Activated T-helper 1 cell treated with anti-CD3 and anti-CD28 coated beads, Interleukin-12 subunit alpha, Interleukin-12 subunit beta, Interleukin-2, Interleukin-4 antibody, amounts not matched to agents 30 ng/mL and 10 ng/mL and 1 ng/mL, durations not matched to agents 14 hours and 24 hours and 36 hours (primary cell): ENCODE data around the gene GCH1. TPM values are rescaled to one million over a fixed set of nuclear protein-coding genes. Genes with fewer than 3 reads are reported as not detected.
A peak's percentile ranks its signal among the peaks of the same experiment; 100 is the strongest.
"Not testable (repeated sequence)": the region's sequence is repeated elsewhere in the genome, so short reads cannot be mapped to it uniquely, and the experiment has no call there.

ENCODE experiments used
- DNase-seq: peaks from one replicate; pipeline ENCODE4 v3.0.0; 2021; ENCODE audit warnings: low spot score
- H3K27ac Mint-ChIP-seq: one replicate; pipeline ENCODE4 v1.8.0; 2021; ENCODE audit warnings: mild to moderate bottlenecking, mixed read lengths
- H3K27me3 Mint-ChIP-seq: one replicate; pipeline ENCODE4 v1.8.0; 2022; ENCODE audit warnings: mild to moderate bottlenecking, moderate library complexity, mixed read lengths; ENCODE audit not compliant: insufficient read depth
- H3K36me3 Mint-ChIP-seq: one replicate; pipeline ENCODE4 v1.8.0; 2021; ENCODE audit warnings: low read depth, mixed read lengths
- H3K4me1 Mint-ChIP-seq: one replicate; pipeline ENCODE4 v1.8.0; 2021; ENCODE audit warnings: low read depth, mixed read lengths
- H3K4me3 Mint-ChIP-seq: one replicate; pipeline ENCODE4 v1.8.0; 2021; ENCODE audit warnings: mild to moderate bottlenecking, moderate library complexity, mixed read lengths
- H3K9me3 Mint-ChIP-seq: one replicate; pipeline ENCODE4 v1.8.0; 2021; ENCODE audit warnings: mixed read lengths
- intact Hi-C: fragments of 100-400 bp; cut with micrococcal nuclease; formaldehyde crosslinking; loops from one replicate; pipeline ENCODE4 v1.15.1; 2024
- total RNA-seq: library from RNA; stranded (reverse); gene quantifications from 2 replicates; pipeline ENCODE4 v1.2.3, GENCODE V29; 2022

The GCH1 gene
- total RNA-seq, 1 donor from 2014 or later = 61.4 TPM

DNA sequence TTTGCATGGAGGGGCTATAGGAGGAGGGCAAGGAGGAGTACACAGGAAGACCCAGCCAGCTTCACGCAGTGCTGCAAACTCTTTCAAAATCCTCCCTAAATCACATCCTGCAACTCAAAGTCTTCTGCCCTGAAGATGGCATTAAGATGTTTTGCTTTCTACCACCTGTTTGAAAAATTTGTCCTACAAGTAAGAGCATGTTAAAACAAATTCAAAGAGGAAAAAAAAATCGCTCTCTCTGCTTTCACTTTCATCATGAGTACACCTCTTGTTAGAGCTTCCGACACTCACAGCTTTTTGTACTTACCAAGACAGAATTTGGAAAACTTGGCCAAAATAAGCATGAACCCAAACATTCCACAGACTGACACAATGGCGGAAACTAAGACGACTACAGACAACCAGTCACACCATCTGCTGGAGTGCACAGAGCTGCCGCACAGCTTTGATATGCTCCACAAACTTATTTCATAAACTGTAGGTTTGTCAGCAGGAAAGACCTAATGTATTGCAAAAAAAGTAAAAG lies 21.3 kb downstream of the GCH1 start:
- intact Hi-C loops = loop anchor here (1.0 to 2.0 kb wide), 3 partner anchors 12 to 146 kb away; partner anchors contain the start of genes GCH1, SOCS4 and WDHD1
- Mint-ChIP-seq H3K27ac (peak overlapping the region; percentile 94), H3K27me3 (no peaks in the 10 kb centered on the region), H3K4me1 (peaks cover 53% of the 10 kb centered on the region), H3K36me3 (peaks cover 20% of the 10 kb centered on the region), H3K9me3 (no peaks in the 10 kb centered on the region), H3K4me3 (peak overlapping the region; percentile 86)
- peak; percentile 30 for DNase-seq

DNA sequence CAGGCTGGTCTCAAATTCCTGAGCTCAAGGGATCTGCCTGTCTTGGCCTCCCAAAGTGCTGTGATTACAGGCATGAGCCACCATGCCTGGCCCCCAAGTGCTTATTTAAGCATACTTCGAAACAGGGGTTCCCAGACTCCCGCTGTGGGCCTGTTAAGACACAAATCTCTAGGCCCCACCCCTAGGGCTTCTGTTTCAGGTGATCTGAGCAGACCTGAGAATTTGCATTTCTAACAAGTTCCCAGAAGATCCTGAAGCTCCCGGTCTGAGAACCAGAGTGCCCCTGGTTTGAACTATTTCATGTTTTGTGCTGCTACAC lies 25.0 kb downstream of the GCH1 start:
- Mint-ChIP-seq H3K36me3 (peaks cover 19% of the 10 kb centered on the region), H3K9me3 (no peaks in the 10 kb centered on the region), H3K4me1 (peaks cover 39% of the 10 kb centered on the region), H3K27ac (no peak overlapping the region), H3K27me3 (no peaks in the 10 kb centered on the region), H3K4me3 (no peak overlapping the region)
- intact Hi-C loops = no loop called here
- no peak for DNase-seq

DNA sequence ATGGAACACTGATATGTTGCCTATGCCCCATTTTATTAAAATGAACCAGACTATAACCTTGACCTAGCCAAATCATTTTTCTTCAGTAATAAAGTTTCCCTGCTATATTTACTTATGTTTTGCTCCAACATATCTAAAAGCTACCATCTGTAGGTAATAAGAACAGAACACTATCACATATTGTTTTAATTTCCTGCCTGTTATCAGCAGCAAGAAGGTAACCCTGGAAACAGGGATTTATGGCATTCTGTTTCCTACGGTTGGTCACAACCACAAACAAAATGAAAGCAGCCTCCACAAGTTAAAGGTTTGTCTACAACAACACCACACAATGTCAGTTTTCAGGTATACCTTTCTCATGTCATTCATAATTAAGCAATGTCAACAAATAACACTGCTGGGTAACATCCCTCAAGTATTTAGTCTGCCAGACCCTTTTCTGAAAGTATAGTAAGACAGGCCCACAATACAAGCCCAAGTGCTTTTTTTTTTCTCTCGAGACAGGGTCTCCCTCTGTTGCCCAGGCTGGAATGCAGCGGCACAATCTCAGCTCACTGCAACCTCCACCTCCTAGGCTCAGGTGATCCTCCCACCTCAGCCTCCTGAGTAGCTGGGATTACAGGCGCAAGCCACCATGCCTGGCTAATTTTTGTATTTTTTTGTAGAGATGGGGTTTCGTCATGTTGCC lies 25.5 kb downstream of the GCH1 start:
- intact Hi-C loops = no loop called here

DNA sequence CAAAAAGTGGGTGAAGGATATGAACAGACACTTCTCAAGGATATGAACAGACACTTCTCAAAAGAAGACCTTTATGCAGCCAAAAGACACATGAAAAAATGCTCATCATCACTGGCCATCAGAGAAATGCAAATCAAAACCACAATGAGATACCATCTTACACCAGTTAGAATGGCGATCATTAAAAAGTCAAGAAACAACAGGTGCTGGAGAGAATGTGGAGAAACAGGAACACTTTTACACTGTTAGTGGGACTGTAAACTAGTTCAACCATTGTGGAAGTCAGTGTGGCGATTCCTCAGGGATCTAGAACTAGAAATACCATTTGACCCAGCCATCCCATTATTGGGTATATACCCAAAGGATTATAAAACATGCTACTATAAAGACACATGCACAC lies 27.0 kb downstream of the GCH1 start:
- H3K4me3 Mint-ChIP-seq, intact Hi-C loops, DNase-seq, H3K9me3 Mint-ChIP-seq, H3K27me3 Mint-ChIP-seq, H3K27ac Mint-ChIP-seq: not testable (repeated sequence)
- peaks cover 15% of the 10 kb centered on the region for H3K36me3 Mint-ChIP-seq
- peaks cover 27% of the 10 kb centered on the region for H3K4me1 Mint-ChIP-seq

More for the DNA sequence above, 25.5 kb downstream of the GCH1 start:
- Mint-ChIP-seq H3K4me1 (peaks cover 34% of the 10 kb centered on the region), H3K36me3 (peaks cover 17% of the 10 kb centered on the region), H3K27me3 (no peaks in the 10 kb centered on the region), H3K4me3 (no peak overlapping the region), H3K9me3 (no peaks in the 10 kb centered on the region), H3K27ac (no peak overlapping the region)
- DNase-seq = no peak

DNA sequence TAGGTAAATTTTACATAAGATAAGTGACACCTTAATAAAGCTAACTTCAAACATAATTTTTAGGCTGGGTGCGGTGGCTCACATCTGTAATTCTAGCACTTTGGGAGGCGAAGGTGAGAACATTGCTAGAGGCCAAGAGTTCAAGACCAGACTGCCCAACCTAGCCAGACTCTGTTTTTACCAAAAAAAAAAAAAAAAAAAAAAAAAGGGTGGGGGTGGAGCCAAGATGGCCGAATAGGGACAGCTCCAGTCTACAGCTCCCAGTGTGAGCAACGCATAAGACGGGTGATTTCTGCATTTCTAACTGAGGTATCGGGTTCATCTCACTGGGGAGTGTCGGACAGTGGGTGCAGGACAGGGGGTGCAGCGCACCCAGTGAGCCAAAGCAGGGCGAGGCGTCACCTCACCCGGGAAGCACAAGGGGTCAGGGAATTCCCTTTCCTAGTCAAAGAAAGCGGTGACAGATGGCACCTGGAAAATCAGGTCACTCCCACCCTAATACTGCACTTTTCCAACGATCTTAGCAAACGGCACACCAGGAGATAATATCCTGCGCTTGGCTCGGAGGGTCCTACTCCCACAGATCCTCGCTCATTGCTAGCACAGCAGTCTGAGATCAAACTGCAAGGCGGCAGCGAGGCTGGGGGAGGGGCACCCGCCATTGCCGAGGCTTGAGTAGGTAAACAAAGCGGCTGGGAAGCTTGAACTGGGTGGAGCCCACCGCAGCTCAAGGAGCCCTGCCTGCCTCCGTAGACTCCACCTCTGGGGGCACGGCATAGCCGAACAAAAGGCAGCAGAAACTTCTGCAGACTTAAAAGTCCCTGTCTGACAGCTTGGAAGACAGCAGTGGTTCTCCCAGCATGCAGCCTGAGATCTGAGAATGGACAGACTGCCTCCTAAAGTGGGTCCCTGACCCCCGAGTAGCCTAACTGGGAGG lies 32.2 kb downstream of the GCH1 start:
- H3K36me3 Mint-ChIP-seq, H3K9me3 Mint-ChIP-seq, intact Hi-C loops, H3K27me3 Mint-ChIP-seq, DNase-seq, H3K27ac Mint-ChIP-seq: not testable (repeated sequence)
- Mint-ChIP-seq H3K4me3 (peak overlapping the region; percentile 34), H3K4me1 (peaks cover 25% of the 10 kb centered on the region)

DNA sequence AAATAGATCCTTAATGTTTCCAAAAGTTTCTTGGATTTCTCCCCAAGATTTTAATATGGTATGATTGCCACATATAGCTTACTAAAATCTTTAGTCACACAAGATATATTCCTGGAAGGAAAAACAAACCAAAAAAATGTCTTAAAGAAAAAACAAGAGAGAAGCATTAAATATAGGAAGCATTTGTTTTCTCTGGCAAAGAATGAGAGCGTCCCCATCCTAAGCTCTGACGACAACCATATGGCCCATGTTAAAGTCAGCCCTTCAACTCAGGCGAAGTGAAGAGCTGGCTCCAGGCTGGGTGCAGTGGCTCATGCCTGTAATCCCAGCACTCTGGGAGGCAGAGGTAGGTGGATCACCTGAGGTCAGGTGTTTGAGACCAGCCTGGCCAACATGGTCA lies 35.6 kb downstream of the GCH1 start:
- Mint-ChIP-seq H3K9me3 (no peaks in the 10 kb centered on the region), H3K36me3 (peaks cover 5% of the 10 kb centered on the region), H3K27me3 (no peaks in the 10 kb centered on the region), H3K4me3 (no peak overlapping the region), H3K27ac (no peak overlapping the region), H3K4me1 (peaks cover 23% of the 10 kb centered on the region)
- DNase-seq = no peak
- intact Hi-C loops = no loop called here

DNA sequence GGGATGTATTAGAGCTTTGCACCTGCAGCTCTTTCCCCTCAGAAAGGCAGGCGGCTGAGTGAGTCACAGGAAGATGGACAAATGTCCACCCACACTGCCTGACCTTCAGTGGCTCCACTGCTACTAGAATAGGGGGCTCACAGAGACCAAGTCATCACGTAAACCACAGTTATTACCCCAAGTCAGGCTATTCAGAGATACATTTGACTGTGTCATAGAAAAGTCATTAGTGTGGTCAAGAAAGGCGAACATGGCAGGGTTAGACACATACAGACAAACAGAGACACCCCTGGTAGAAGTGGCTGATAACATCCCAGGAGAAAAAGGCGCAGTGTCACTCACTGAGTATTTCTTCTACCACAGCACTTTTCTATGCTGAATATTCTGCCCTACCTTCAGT lies 36.0 kb downstream of the GCH1 start:
- peaks cover 5% of the 10 kb centered on the region for H3K36me3 Mint-ChIP-seq
- no peaks in the 10 kb centered on the region for H3K9me3 Mint-ChIP-seq
- H3K4me3 Mint-ChIP-seq = no peak overlapping the region
- peaks cover 23% of the 10 kb centered on the region for H3K4me1 Mint-ChIP-seq
- H3K27me3 Mint-ChIP-seq = no peaks in the 10 kb centered on the region
- intact Hi-C loops = no loop called here
- DNase-seq = no peak
- H3K27ac Mint-ChIP-seq = no peak overlapping the region

DNA sequence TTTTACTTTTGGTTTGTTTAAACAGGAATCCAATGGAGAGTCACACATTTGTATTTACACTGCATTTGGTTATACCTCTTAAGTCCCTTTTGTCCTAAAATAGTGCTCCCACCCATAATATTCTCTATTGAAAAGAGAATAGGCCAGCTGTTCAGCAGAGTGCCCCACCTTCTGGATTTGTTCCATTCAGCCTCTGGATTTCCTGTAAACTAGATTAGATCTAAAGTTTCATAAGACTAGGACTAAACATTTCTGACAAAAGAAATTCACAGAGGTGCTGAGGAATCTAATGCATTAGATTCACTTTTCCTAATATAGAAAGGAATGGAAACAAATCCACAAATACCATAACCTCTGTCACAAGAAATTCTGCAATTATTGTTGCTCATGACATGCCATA lies 38.1 kb downstream of the GCH1 start:
- Mint-ChIP-seq H3K27ac (no peak overlapping the region), H3K36me3 (peaks cover 5% of the 10 kb centered on the region), H3K4me3 (no peak overlapping the region), H3K9me3 (no peaks in the 10 kb centered on the region), H3K4me1 (peaks cover 15% of the 10 kb centered on the region), H3K27me3 (no peaks in the 10 kb centered on the region)
- no peak for DNase-seq
- intact Hi-C loops = no loop called here

DNA sequence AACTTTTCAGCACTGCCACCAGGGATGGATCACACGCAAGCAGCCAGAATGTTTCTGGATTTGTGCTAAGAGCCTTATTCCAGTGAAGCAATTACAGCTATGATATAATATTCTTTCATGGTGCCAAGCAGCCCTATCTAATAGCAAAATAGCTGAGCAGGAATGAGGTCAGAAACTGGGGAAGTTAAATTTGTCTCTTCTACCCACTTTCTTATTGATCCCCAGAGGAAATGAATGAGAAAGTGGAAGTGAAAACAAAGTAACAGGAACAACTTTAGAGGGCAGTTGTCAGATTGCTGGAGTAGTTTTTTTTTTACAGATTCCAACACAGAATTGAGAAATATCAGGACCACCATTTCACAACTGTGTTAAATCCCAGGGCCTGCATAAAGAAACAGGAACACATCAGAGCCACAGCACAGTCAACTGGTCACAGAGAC lies 44.8 kb downstream of the GCH1 start:
- no peak for DNase-seq
- Mint-ChIP-seq H3K27me3 (no peaks in the 10 kb centered on the region), H3K4me3 (no peak overlapping the region), H3K9me3 (no peaks in the 10 kb centered on the region), H3K4me1 (peaks cover 25% of the 10 kb centered on the region), H3K27ac (no peak overlapping the region), H3K36me3 (peaks cover 24% of the 10 kb centered on the region)
- intact Hi-C loops = no loop called here

DNA sequence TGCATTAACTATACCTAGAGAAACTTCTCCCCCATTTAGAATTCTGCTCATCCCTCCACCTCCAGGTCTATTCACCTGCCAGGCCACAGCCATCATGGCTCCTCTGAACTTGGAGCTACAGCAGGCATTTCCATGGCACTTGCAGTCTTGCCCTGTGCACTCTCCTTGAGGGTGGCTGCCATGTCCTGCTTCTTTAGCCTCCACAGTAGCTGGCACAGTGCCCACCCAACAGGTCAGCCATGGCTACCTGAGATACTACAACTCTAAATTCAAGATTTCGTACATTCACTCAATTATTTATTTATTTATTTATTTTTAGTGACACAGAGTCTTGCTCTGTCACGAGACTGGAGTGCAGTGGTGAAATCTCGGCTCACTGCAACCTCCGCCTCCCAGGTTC lies 46.5 kb downstream of the GCH1 start:
- H3K27ac Mint-ChIP-seq = no peak overlapping the region
- H3K36me3 Mint-ChIP-seq = peaks cover 28% of the 10 kb centered on the region
- no peaks in the 10 kb centered on the region for H3K9me3 Mint-ChIP-seq
- H3K4me3 Mint-ChIP-seq = no peak overlapping the region
- intact Hi-C loops = no loop called here
- H3K4me1 Mint-ChIP-seq = peaks cover 25% of the 10 kb centered on the region
- no peak for DNase-seq
- no peaks in the 10 kb centered on the region for H3K27me3 Mint-ChIP-seq

DNA sequence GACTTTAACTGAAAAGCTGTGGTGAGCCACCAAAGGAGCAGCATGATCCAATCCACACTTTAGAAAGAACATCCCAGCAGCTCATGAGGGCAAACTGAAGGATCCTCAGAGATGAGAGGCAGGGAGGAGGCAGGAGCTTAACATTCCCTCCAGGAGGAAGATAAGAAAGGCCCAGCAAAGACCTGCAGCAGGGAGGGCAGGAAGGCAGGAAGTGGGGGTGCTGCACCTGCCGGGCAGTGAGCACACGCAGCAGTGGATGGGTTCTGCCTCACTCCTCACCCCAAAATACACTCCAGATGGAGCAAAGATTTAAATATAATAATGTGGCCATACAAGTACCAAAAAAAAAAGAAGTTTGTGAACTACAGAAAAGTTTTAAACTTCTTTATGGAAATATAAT lies 48.4 kb downstream of the GCH1 start:
- DNase-seq = no peak
- Mint-ChIP-seq H3K27me3 (no peaks in the 10 kb centered on the region), H3K4me3 (no peak overlapping the region), H3K9me3 (no peaks in the 10 kb centered on the region), H3K27ac (no peak overlapping the region), H3K36me3 (peaks cover 31% of the 10 kb centered on the region), H3K4me1 (peaks cover 21% of the 10 kb centered on the region)
- intact Hi-C loops = no loop called here

DNA sequence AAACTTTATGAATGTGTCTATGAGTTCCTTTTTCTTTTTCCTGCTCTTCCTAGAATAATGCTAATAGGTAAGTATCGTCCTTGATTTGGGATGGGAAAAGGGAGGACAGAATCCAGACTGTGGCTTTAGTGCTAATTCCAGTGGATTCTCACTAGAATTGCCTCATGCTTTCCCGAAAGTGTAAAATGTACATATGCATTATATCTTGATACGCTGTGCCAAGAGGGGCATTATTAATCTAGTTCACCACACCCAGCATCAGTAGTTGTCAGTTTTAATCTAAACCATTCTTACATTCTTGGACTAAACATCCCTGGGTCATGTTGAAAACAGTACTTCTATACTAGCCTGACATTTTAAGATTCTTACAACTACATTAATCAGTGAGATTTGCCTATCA lies 49.3 kb downstream of the GCH1 start:
- no peak overlapping the region for H3K27ac Mint-ChIP-seq
- intact Hi-C loops = no loop called here
- no peak overlapping the region for H3K4me3 Mint-ChIP-seq
- H3K36me3 Mint-ChIP-seq = peaks cover 26% of the 10 kb centered on the region
- H3K27me3 Mint-ChIP-seq = no peaks in the 10 kb centered on the region
- no peaks in the 10 kb centered on the region for H3K9me3 Mint-ChIP-seq
- no peak for DNase-seq
- peaks cover 16% of the 10 kb centered on the region for H3K4me1 Mint-ChIP-seq

DNA sequence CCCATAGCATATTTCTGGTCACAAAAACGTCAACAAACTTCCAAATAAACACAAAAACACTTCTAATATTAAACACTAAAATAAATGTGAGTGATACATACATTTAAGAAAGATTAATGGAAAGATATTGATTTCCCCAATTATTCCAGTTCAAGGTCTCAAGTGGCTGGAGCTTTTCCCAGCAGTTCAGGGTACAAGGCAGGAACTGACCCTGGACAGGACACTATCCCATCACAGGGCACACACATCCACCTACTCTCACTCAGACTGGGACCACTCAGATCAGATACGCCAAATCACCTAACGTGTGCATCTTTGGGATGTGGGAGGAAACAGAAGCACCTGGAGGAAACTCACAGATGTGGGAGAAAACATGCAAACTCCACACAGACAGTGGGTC lies 50.4 kb downstream of the GCH1 start:
- H3K27me3 Mint-ChIP-seq = no peaks in the 10 kb centered on the region
- no peak overlapping the region for H3K4me3 Mint-ChIP-seq
- DNase-seq = no peak
- intact Hi-C loops = no loop called here
- H3K9me3 Mint-ChIP-seq = no peaks in the 10 kb centered on the region
- peaks cover 21% of the 10 kb centered on the region for H3K36me3 Mint-ChIP-seq
- H3K27ac Mint-ChIP-seq = no peak overlapping the region
- H3K4me1 Mint-ChIP-seq = peaks cover 8% of the 10 kb centered on the region
